H1 (cell line): ENCODE measurements around the gene RDM1. TPM values are rescaled to one million over a fixed set of nuclear protein-coding genes. Genes with fewer than 3 reads are reported as not detected.

ENCODE experiments used
- HDAC6 ChIP-seq: IDR thresholded peaks from one replicate; pipeline ENCODE4 v1.7.1; 2012; ENCODE audit warnings: low read depth, mild to moderate bottlenecking, inconsistent platforms, low read length, moderate library complexity
- RNF2 ChIP-seq: fragments of 200-900, 300-1000 bp; sonication (generic); IDR thresholded peaks from 2 replicates; pipeline ENCODE4 v1.7.1; 2016; ENCODE audit warnings: borderline replicate concordance, low read depth, mild to moderate bottlenecking, antibody characterized with exemption, low read length; ENCODE audit not compliant: poor library complexity, severe bottlenecking; ENCODE audit errors: missing control alignments
- TEAD4 ChIP-seq: IDR thresholded peaks from 2 replicates; pipeline ENCODE4 v1.6.1; 2012; ENCODE audit warnings: low read depth, low read length, inconsistent platforms, mixed read lengths
- polyA plus RNA-seq, 7 experiments: library from polyadenylated mRNA; depleted of rRNA in 3 of 7; stranded (reverse) in 5 of 7; unstranded in 2 of 7; fragments of >200 nt in 5 of 7; fragments of 200-250 nt in 2 of 7; gene quantifications; 1 replicate in 5 of 7; 2 replicates in 1 of 7; 4 replicates in 1 of 7; pipeline versions ENCODE4 v1.2.1 to v1.2.3, GENCODE V29; 2011 to 2013; ENCODE audit warnings: missing spikeins in 2 of 7, mixed read lengths in 2 of 7
- total RNA-seq: library from RNA; stranded (reverse); fragmentation: NEBNext Ultra II Directional; extraction: Animal tissue kit (Norgen Biotek cat#: 25700); gene quantifications from 2 replicates; pipeline ENCODE4 v1.2.1, GENCODE V29; 2021
- TF ChIP-seq, protein P1 (sequence below), 3 experiments: IDR thresholded peaks; 1 replicate in 2 of 3; 2 replicates in 1 of 3; pipeline versions ENCODE4 v1.5.1 to v1.6.1; 2011; ENCODE audit warnings: low read length in 3 of 3, mild to moderate bottlenecking in 3 of 3, inconsistent platforms in 2 of 3, low read depth in 1 of 3, moderate library complexity in 1 of 3; ENCODE audit not compliant: insufficient read depth in 1 of 3; ENCODE audit errors: control extremely low read depth in 1 of 3
- TF ChIP-seq, protein P2 (sequence below): IDR thresholded peaks from 2 replicates; pipeline ENCODE4 v1.6.1; 2011; ENCODE audit warnings: low read depth, mild to moderate bottlenecking, low read length; ENCODE audit not compliant: insufficient read depth
- TF ChIP-seq, protein P3 (sequence below): IDR thresholded peaks from 2 replicates; pipeline ENCODE4 v1.6.1; 2012; ENCODE audit warnings: inconsistent platforms

RDM1 gene
- total and polyA plus RNA-seq, 2 of the 8 experiments (the other 6 are each of a cell fraction or from before 2014, with no cell fraction given) = 7.3 to 9.7 TPM

DNA sequence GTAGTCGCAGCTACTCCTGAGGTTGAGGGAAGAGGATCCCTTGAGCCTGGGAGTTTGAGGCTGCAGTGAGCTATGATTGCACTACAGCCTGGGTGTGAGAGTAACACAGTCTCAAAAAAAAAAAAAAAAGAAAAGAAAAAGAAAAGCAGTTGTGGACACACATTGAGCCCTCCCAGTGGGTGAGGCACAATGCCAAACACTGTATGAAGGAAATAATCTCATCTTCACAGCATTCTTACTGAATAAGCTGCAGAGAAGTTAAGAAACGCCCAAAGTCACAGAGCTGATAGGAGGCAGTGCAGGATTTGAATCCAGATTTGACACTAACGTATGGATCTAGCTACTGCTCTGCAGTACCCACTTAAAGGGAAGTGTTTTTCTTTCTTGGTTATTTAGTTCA, 18.8 kb upstream of the RDM1 start (continued):
- TF ChIP-seq, protein P1, sequence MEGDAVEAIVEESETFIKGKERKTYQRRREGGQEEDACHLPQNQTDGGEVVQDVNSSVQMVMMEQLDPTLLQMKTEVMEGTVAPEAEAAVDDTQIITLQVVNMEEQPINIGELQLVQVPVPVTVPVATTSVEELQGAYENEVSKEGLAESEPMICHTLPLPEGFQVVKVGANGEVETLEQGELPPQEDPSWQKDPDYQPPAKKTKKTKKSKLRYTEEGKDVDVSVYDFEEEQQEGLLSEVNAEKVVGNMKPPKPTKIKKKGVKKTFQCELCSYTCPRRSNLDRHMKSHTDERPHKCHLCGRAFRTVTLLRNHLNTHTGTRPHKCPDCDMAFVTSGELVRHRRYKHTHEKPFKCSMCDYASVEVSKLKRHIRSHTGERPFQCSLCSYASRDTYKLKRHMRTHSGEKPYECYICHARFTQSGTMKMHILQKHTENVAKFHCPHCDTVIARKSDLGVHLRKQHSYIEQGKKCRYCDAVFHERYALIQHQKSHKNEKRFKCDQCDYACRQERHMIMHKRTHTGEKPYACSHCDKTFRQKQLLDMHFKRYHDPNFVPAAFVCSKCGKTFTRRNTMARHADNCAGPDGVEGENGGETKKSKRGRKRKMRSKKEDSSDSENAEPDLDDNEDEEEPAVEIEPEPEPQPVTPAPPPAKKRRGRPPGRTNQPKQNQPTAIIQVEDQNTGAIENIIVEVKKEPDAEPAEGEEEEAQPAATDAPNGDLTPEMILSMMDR (IDR thresholded peaks at IDR 0.05; ENCODE audit: control extremely low read depth in 1 of 3, insufficient read depth in 1 of 3, low read depth in 1 of 3, low read length in 3 of 3) = no peak
- TF ChIP-seq TEAD4 (no peak), HDAC6 (no peak), RNF2 (no peak)
- TF ChIP-seq, protein P2, sequence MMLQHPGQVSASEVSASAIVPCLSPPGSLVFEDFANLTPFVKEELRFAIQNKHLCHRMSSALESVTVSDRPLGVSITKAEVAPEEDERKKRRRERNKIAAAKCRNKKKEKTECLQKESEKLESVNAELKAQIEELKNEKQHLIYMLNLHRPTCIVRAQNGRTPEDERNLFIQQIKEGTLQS = no peak
- TF ChIP-seq, protein P3, sequence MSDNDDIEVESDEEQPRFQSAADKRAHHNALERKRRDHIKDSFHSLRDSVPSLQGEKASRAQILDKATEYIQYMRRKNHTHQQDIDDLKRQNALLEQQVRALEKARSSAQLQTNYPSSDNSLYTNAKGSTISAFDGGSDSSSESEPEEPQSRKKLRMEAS = no peak
